HepG2 (cell line): Measurements from ENCODE around the gene MME. TPM values are rescaled to one million over a fixed set of nuclear protein-coding genes. Genes with fewer than 3 reads are reported as not detected.

Experiments
- ATAC-seq: fragments of 200-7000 bp; cut with Tn5 transposase; 3 replicates; pipeline ENCODE4 v1.9.1; 2020; ENCODE audit warnings: mild to moderate bottlenecking, moderate library complexity
- BruUV-seq: library from RNA; stranded (reverse); fragments of 400-500 nt; replicated peaks from 2 replicates; lab custom pipeline; 2021; lab: Mats Ljungman, UMichigan
- CTCF ChIA-PET: fragments of 300-600 bp; formaldehyde crosslinking; extraction: SDS; loops from one replicate; lab custom pipeline; 2021; ENCODE audit warnings: low total read pairs, inconsistent platforms, low intra/inter-chr PET ratio; lab: Yijun Ruan, JAX
- POLR2A ChIA-PET: fragments of 350-600 bp; sonication (Branson Sonifier 250); formaldehyde crosslinking; loops from one replicate; lab custom pipeline; 2020; ENCODE audit warnings: antibody characterized with exemption, inconsistent platforms; lab: Yijun Ruan, JAX
- DNase-seq: peaks from one replicate; pipeline ENCODE4 v3.0.0-alpha.2; 2015; ENCODE audit warnings: low spot score
- FAIRE-seq: peaks from 3 replicates; lab custom pipeline; 2011; peaks lifted over from hg19 to GRCh38; lab: Jason Lieb, UNC
- H2AFZ ChIP-seq: one replicate; pipeline ENCODE4 v1.6.1; 2011; ENCODE audit warnings: low read length, inconsistent platforms
- H3K27ac ChIP-seq: fragments of 300-600 bp; 3 replicates; pipeline ENCODE4 v1.8.0; 2011; ENCODE audit warnings: mixed run types, mild to moderate bottlenecking, mixed read lengths, low read length, inconsistent platforms; ENCODE audit not compliant: insufficient read depth; ENCODE audit errors: extremely low read length
- H3K27me3 ChIP-seq, 2 experiments: fragments of 200-600 bp in 1 of 2; 2 replicates in 1 of 2; 3 replicates in 1 of 2; pipeline versions ENCODE4 v1.6.0 to v1.8.0; 2011; ENCODE audit warnings: low read length in 2 of 2, mild to moderate bottlenecking in 2 of 2, moderate library complexity in 2 of 2, inconsistent platforms in 1 of 2; ENCODE audit not compliant: insufficient read depth in 2 of 2, control insufficient read depth in 1 of 2
- H3K36me3 ChIP-seq, 2 experiments: fragments of 200-600 bp in 1 of 2; replicated peaks in 1 of 2; 2 replicates in 1 of 2; 3 replicates in 1 of 2; pipeline versions ENCODE4 v1.5.1 to v1.8.0; 2011; ENCODE audit warnings: low read length in 2 of 2, inconsistent platforms in 1 of 2; ENCODE audit not compliant: insufficient read depth in 2 of 2, control insufficient read depth in 1 of 2
- H3K4me1 ChIP-seq: 2 replicates; pipeline ENCODE4 v1.5.1; 2012; ENCODE audit warnings: low read length, inconsistent platforms; ENCODE audit not compliant: insufficient read depth
- H3K4me2 ChIP-seq: 2 replicates; pipeline ENCODE4 v1.6.0; 2011; ENCODE audit warnings: low read depth, low read length, inconsistent platforms
- H3K4me3 ChIP-seq, 3 experiments: fragments of 200-600 bp in 1 of 3; sonication (generic), shearing (Covaris generic) in 1 of 3; replicated peaks in 1 of 3; 2 replicates each; pipeline ENCODE4 v1.5.1; 2011 to 2016; ENCODE audit warnings: low read length in 3 of 3, inconsistent platforms in 2 of 3, low read depth in 2 of 3, mild to moderate bottlenecking in 2 of 3, control low read depth in 1 of 3, mixed read lengths in 1 of 3; ENCODE audit not compliant: insufficient read depth in 1 of 3
- H3K79me2 ChIP-seq: one replicate; pipeline ENCODE4 v1.6.1; 2011; ENCODE audit warnings: low read length, inconsistent platforms; ENCODE audit not compliant: insufficient read depth
- H3K9ac ChIP-seq: 2 replicates; pipeline ENCODE4 v1.6.0; 2011; ENCODE audit warnings: mild to moderate bottlenecking, low read depth, low read length, inconsistent platforms; ENCODE audit not compliant: insufficient read depth
- H3K9me3 ChIP-seq: 2 replicates; pipeline ENCODE4 v1.5.1; 2012; ENCODE audit warnings: mild to moderate bottlenecking, low read length
- H4K20me1 ChIP-seq: 2 replicates; pipeline ENCODE4 v1.6.0; 2011; ENCODE audit warnings: inconsistent platforms, mild to moderate bottlenecking, low read length, moderate library complexity; ENCODE audit not compliant: insufficient read depth
- FOXK2 ChIP-seq: fragments of 450-650 bp; IDR thresholded peaks from 2 replicates; pipeline ENCODE4 v1.6.1; 2016
- HDAC6 ChIP-seq: fragments of 200-600 bp; sonication (generic); IDR thresholded peaks from 2 replicates; pipeline ENCODE4 v1.7.0; 2017; ENCODE audit warnings: mild to moderate bottlenecking, antibody characterized with exemption, low read length, low read depth
- NAIF1 ChIP-seq: sonication (generic); formaldehyde crosslinking; IDR thresholded peaks from 2 replicates; pipeline ENCODE4 v1.5.0; 2020; ENCODE audit warnings: mild to moderate bottlenecking, missing genetic modification reagents, borderline replicate concordance
- ONECUT2 ChIP-seq: sonication (generic); formaldehyde crosslinking; IDR thresholded peaks from 2 replicates; pipeline ENCODE4 v1.4.0; 2020; ENCODE audit warnings: missing genetic modification reagents
- RFXANK ChIP-seq: IDR thresholded peaks from 2 replicates; pipeline ENCODE4 v1.6.1; 2016
- TBX2 ChIP-seq: sonication (generic); formaldehyde crosslinking; IDR thresholded peaks from 2 replicates; pipeline ENCODE4 v1.5.0; 2020; ENCODE audit warnings: missing genetic modification reagents, mild to moderate bottlenecking, borderline replicate concordance
- ZBTB21 ChIP-seq: sonication (generic); formaldehyde crosslinking; IDR thresholded peaks from 2 replicates; pipeline ENCODE4 v1.4.0; 2020; ENCODE audit warnings: missing genetic modification reagents
- ZBTB7B ChIP-seq: sonication (generic); formaldehyde crosslinking; IDR thresholded peaks from 2 replicates; pipeline ENCODE4 v1.4.0; 2020; ENCODE audit warnings: missing genetic modification reagents
- ZFP82 ChIP-seq: sonication (generic); formaldehyde crosslinking; IDR thresholded peaks from 2 replicates; pipeline ENCODE4 v1.5.1; 2020; ENCODE audit warnings: mild to moderate bottlenecking, missing genetic modification reagents, borderline replicate concordance
- ZNF431 ChIP-seq: sonication (generic); formaldehyde crosslinking; IDR thresholded peaks from 2 replicates; pipeline ENCODE4 v1.9.0; 2022; ENCODE audit warnings: missing genetic modification reagents, low read depth, mild to moderate bottlenecking, borderline replicate concordance
- ZNF569 ChIP-seq: sonication (generic); formaldehyde crosslinking; IDR thresholded peaks from 2 replicates; pipeline ENCODE4 v1.5.0; 2020; ENCODE audit warnings: mild to moderate bottlenecking, missing genetic modification reagents, moderate library complexity, borderline replicate concordance
- ZNF737 ChIP-seq: sonication (generic); formaldehyde crosslinking; IDR thresholded peaks from 2 replicates; pipeline ENCODE4 v1.5.0; 2020; ENCODE audit warnings: missing genetic modification reagents, mild to moderate bottlenecking, borderline replicate concordance
- ZNF780A ChIP-seq: sonication (generic); formaldehyde crosslinking; IDR thresholded peaks from 2 replicates; pipeline ENCODE4 v1.8.0; 2022; ENCODE audit warnings: mild to moderate bottlenecking, missing genetic modification reagents, moderate library complexity
- WGBS: methylation state at CpG from one replicate; pipeline ENCODE4 v1.1.6; 2017; ENCODE audit warnings: low lambda C conversion rate; 5-methylcytosine and 5-hydroxymethylcytosine counted together
- in situ Hi-C: cut with HindIII; loops from 2 replicates; pipeline ENCODE4 v1.10.0; 2017; ENCODE audit warnings: low pct_unique_long_range_greater_than_20kb; ENCODE audit not compliant: extremely low pct_ligation_motif_present
- intact Hi-C: fragments of 100-400 bp; cut with micrococcal nuclease; formaldehyde crosslinking; loops from one replicate; pipeline ENCODE4 v1.10.0; 2022; ENCODE audit not compliant: unreplicated experiment
- polyA plus RNA-seq, 8 experiments: library from polyadenylated mRNA; depleted of rRNA in 3 of 8; stranded (reverse) in 7 of 8; unstranded in 1 of 8; fragments of >200 nt; fragmentation: Illumina TruSeq in 4 of 8; extraction: Trizol in 4 of 8; gene quantifications; 2 replicates each; pipeline versions ENCODE4 v1.2.1 to v1.2.3, GENCODE V29; 2011 to 2016; ENCODE audit warnings: low read depth in 4 of 8, missing spikeins in 1 of 8, mixed read lengths in 1 of 8; ENCODE audit not compliant: insufficient read depth in 1 of 8
- total RNA-seq, 5 experiments: library from RNA; depleted of rRNA; stranded (reverse); fragments of >200 nt; fragmentation: Illumina TruSeq; extraction: Trizol; gene quantifications; 2 replicates each; pipeline ENCODE4 v1.2.3, GENCODE V29; 2016; ENCODE audit warnings: low read depth in 1 of 5
- TF ChIP-seq, protein P1 (sequence below): sonication (generic); formaldehyde crosslinking; IDR thresholded peaks from 2 replicates; pipeline ENCODE4 v1.8.0; 2022; ENCODE audit warnings: missing genetic modification reagents, low read depth, mild to moderate bottlenecking, borderline replicate concordance
- TF ChIP-seq, protein P2 (sequence below): sonication (generic); formaldehyde crosslinking; conservative IDR thresholded peaks from 2 replicates; pipeline ENCODE4 v1.4.0; 2020; ENCODE audit warnings: missing genetic modification reagents

The MME gene
- total and polyA plus RNA-seq, 2 of the 13 experiments (the other 11 are each of a cell fraction or from before 2014, with no cell fraction given): not detected

GRCh38 chr3:155166441-155166840 lies 86.3 kb downstream of the MME start:
- no peak for TF ChIP-seq ZFP82 (CRISPR knock-in tag)
- no peak for TF ChIP-seq FOXK2
- no peak for TF ChIP-seq ZBTB21 (CRISPR knock-in tag)
- no peak for TF ChIP-seq ZNF431 (CRISPR knock-in tag)
- TF ChIP-seq, protein P1, sequence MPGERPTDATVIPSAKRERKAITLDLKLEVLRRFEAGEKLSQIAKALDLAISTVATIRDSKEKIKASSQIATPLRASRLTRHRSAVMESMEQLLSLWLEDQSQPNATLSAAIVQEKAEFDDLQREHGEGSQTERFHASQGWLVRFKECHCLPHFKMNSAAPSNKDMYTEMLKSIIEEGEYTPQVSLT (CRISPR knock-in tag): no peak
- TF ChIP-seq TBX2 (CRISPR knock-in tag): no peak
- no peak for TF ChIP-seq ZNF737 (CRISPR knock-in tag)
- TF ChIP-seq ONECUT2: no peak
- TF ChIP-seq ZNF569 (CRISPR knock-in tag): no peak
- TF ChIP-seq NAIF1 (CRISPR knock-in tag): no peak
- TF ChIP-seq, protein P2, sequence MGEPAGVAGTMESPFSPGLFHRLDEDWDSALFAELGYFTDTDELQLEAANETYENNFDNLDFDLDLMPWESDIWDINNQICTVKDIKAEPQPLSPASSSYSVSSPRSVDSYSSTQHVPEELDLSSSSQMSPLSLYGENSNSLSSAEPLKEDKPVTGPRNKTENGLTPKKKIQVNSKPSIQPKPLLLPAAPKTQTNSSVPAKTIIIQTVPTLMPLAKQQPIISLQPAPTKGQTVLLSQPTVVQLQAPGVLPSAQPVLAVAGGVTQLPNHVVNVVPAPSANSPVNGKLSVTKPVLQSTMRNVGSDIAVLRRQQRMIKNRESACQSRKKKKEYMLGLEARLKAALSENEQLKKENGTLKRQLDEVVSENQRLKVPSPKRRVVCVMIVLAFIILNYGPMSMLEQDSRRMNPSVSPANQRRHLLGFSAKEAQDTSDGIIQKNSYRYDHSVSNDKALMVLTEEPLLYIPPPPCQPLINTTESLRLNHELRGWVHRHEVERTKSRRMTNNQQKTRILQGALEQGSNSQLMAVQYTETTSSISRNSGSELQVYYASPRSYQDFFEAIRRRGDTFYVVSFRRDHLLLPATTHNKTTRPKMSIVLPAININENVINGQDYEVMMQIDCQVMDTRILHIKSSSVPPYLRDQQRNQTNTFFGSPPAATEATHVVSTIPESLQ: no peak
- TF ChIP-seq ZNF780A (CRISPR knock-in tag): no peak
- no peak for TF ChIP-seq ZBTB7B
- no peak for TF ChIP-seq HDAC6
- TF ChIP-seq RFXANK (CRISPR knock-in tag): no peak
- no peak for DNase-seq
- H4K20me1 ChIP-seq: no peaks in the 10 kb centered on the region
- no peak overlapping the region for H3K4me3 ChIP-seq
- FAIRE-seq: no peak
- H3K27me3 ChIP-seq: no peaks in the 10 kb centered on the region
- no peak overlapping the region for H3K9ac ChIP-seq
- no peak for ATAC-seq
- in situ Hi-C loops: no loop called here
- POLR2A ChIA-PET: no interaction called here
- no peaks in the 10 kb centered on the region for H3K36me3 ChIP-seq
- H3K27ac ChIP-seq: no peak overlapping the region
- intact Hi-C loops: no loop called here
- 0 out of 2 replicates have a peak, but pooled peaks cover 5% of the 10 kb centered on the region for H3K4me1 ChIP-seq
- H3K4me2 ChIP-seq: no peak overlapping the region
- 60% methylated on average over 2 of the region's 2 CpGs for WGBS
- H2AFZ ChIP-seq: no peak overlapping the region
- H3K79me2 ChIP-seq: no peaks in the 10 kb centered on the region
- BruUV-seq: no TSS peak
- CTCF ChIA-PET: no interaction called here
- no peaks in the 10 kb centered on the region for H3K9me3 ChIP-seq
